K562 (cell line): ENCODE measurements around the gene MSANTD1. TPM values are rescaled to one million over a fixed set of nuclear protein-coding genes. Genes with fewer than 3 reads are reported as not detected.

ENCODE experiments used
- CXXC5 ChIP-seq: fragments of 250-450 bp; sonication (Bioruptor Pico); IDR thresholded peaks from 2 replicates; pipeline ENCODE4 v1.8.0; 2022; ENCODE audit warnings: inconsistent platforms, mild to moderate bottlenecking, moderate library complexity
- HEY1 ChIP-seq: fragments of 250-450 bp; sonication (Bioruptor Pico); IDR thresholded peaks from 2 replicates; pipeline ENCODE4 v1.5.0; 2020; ENCODE audit warnings: mild to moderate bottlenecking, moderate library complexity, borderline replicate concordance
- HMG20B ChIP-seq: fragments of 250-450 bp; sonication (Bioruptor Pico); IDR thresholded peaks from 2 replicates; pipeline ENCODE4 v1.5.0; 2021; ENCODE audit warnings: mild to moderate bottlenecking
- IRF2 ChIP-seq: sonication (generic); formaldehyde crosslinking; IDR thresholded peaks from 2 replicates; pipeline ENCODE4 v1.8.1; 2022; ENCODE audit warnings: mild to moderate bottlenecking, missing genetic modification reagents
- NCOA2 ChIP-seq, 2 experiments: fragments of 450-650 bp; IDR thresholded peaks; 2 replicates each; pipeline ENCODE4 v1.6.1; 2018; ENCODE audit warnings: mild to moderate bottlenecking in 2 of 2, moderate library complexity in 1 of 2; ENCODE audit not compliant: partially characterized antibody in 2 of 2
- NRF1 ChIP-seq, 2 experiments: fragments of 450-650 bp; IDR thresholded peaks in 1 of 2; conservative IDR thresholded peaks in 1 of 2; 2 replicates each; pipeline ENCODE4 v1.6.1; 2014; ENCODE audit warnings: mild to moderate bottlenecking in 2 of 2
- RCOR1 ChIP-seq, 2 experiments: IDR thresholded peaks; 2 replicates each; pipeline ENCODE4 v1.6.1; 2012; ENCODE audit warnings: low read depth in 2 of 2, low read length in 2 of 2, borderline replicate concordance in 1 of 2, improper control_type of control experiment in 1 of 2
- RHOXF2B ChIP-seq: fragments of 250-450 bp; sonication (Bioruptor Pico); conservative IDR thresholded peaks from 2 replicates; pipeline ENCODE4 v1.5.1; 2021
- ZNF408 ChIP-seq: fragments of 250-450 bp; sonication (Bioruptor Pico); IDR thresholded peaks from 2 replicates; pipeline ENCODE4 v1.4.0; 2020; ENCODE audit warnings: low read depth, mild to moderate bottlenecking, moderate library complexity
- polyA plus RNA-seq, 8 experiments: library from polyadenylated mRNA; depleted of rRNA in 4 of 8; stranded (reverse) in 5 of 8; unstranded in 3 of 8; fragments of >200 nt; fragmentation: Nextera tagmentation in 2 of 8; fragmentation: Illumina TruSeq in 1 of 8; extraction: Ambion mirVana in 2 of 8; extraction: Trizol in 1 of 8; gene quantifications; 2 replicates each; pipeline versions ENCODE4 v1.2.1 to v1.2.3, GENCODE V29; 2011 to 2014; ENCODE audit warnings: inconsistent platforms in 1 of 8, missing spikeins in 1 of 8
- total RNA-seq, 7 experiments: library from RNA; depleted of rRNA in 6 of 7; stranded (reverse); fragments of >200 nt in 6 of 7; fragmentation: Illumina TruSeq in 2 of 7; extraction: Trizol in 2 of 7; gene quantifications; 2 replicates each; pipeline versions ENCODE4 v1.2.1 to v1.2.3, GENCODE V29; 2011 to 2021; ENCODE audit warnings: low replicate concordance in 1 of 7
- TF ChIP-seq, protein P1 (sequence below): fragments of 450-650 bp; formaldehyde crosslinking; IDR thresholded peaks from 2 replicates; pipeline ENCODE4 v1.4.0; 2020; ENCODE audit warnings: mild to moderate bottlenecking

Gene MSANTD1
- total and polyA plus RNA-seq, 9 of the 15 experiments (the other 6 are each of a cell fraction or from before 2014, with no cell fraction given), result 0.04 to 0.09 (median 0.07) TPM; not detected in 6

DNA sequence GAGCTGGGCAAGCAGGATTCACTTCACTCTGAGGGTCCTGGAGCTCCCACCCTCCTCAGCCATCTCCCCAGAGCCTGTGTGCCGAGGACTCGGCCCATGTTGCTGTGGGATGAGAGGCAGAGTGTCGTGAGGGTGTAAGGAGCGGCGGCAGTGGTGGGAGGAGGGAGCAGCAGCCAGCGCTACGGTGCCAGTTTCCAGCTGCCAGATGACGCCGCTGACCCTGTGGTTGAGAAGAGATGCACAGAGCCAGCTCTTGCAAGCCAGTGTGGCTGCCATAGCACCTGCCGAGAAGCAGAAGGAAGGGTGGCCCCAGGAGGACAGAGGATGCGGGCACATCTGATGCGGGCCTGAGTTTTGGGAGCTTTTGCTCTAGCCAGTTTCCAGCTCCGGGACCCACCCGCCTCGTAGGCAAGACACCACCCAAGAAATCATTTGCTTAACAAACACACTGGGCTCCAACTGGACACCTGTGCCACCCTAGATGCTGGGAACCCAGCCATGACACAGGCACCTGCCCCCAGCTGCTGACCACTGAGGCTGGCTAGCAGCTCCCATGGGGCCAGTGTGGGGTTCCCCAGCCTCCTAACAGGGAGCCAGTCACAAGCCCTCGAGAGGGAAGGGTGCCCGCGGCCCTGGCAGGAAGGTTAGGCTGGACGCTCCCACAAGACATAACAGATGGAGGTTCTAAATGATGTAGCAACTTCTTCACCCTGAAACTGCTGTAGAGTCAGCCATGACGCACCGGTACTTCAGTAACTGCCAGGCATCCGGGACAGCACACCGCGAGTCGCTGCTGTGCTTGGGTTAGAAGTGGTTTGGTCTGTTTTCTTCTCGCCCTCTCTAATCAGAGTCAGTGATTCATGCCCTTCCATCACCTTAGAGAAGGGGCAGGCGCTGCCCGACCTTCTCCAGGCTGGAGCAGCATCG is 8.9 kb downstream of the MSANTD1 start (continued):
- no peak for TF ChIP-seq RCOR1 (IDR thresholded peaks at IDR 0.05; ENCODE audit: borderline replicate concordance in 1 of 2, low read depth in 2 of 2, low read length in 2 of 2)
- no peak for TF ChIP-seq ZNF408
- TF ChIP-seq NCOA2 (IDR thresholded peaks at IDR 0.05; ENCODE audit: partially characterized antibody in 2 of 2), result no peak
- no peak for TF ChIP-seq CXXC5
- no peak for TF ChIP-seq NRF1 (conservative IDR thresholded peaks at IDR 0.05 in 1 of 2, IDR thresholded peaks at IDR 0.05 in 1 of 2)
- TF ChIP-seq, protein P1, sequence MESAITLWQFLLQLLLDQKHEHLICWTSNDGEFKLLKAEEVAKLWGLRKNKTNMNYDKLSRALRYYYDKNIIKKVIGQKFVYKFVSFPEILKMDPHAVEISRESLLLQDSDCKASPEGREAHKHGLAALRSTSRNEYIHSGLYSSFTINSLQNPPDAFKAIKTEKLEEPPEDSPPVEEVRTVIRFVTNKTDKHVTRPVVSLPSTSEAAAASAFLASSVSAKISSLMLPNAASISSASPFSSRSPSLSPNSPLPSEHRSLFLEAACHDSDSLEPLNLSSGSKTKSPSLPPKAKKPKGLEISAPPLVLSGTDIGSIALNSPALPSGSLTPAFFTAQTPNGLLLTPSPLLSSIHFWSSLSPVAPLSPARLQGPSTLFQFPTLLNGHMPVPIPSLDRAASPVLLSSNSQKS (CRISPR knock-in tag), result no peak
- TF ChIP-seq IRF2 (CRISPR knock-in tag), result no peak
- no peak for TF ChIP-seq HEY1 (CRISPR knock-in tag)
- TF ChIP-seq RHOXF2B (CRISPR knock-in tag), result no peak
- no peak for TF ChIP-seq HMG20B (CRISPR knock-in tag)
